ENCODE data around the gene UBAP1.
"Not testable (repeated sequence)": the region's sequence is repeated elsewhere in the genome, so short reads cannot be mapped to it uniquely, and the experiment has no call there.

Gene UBAP1

DNA sequence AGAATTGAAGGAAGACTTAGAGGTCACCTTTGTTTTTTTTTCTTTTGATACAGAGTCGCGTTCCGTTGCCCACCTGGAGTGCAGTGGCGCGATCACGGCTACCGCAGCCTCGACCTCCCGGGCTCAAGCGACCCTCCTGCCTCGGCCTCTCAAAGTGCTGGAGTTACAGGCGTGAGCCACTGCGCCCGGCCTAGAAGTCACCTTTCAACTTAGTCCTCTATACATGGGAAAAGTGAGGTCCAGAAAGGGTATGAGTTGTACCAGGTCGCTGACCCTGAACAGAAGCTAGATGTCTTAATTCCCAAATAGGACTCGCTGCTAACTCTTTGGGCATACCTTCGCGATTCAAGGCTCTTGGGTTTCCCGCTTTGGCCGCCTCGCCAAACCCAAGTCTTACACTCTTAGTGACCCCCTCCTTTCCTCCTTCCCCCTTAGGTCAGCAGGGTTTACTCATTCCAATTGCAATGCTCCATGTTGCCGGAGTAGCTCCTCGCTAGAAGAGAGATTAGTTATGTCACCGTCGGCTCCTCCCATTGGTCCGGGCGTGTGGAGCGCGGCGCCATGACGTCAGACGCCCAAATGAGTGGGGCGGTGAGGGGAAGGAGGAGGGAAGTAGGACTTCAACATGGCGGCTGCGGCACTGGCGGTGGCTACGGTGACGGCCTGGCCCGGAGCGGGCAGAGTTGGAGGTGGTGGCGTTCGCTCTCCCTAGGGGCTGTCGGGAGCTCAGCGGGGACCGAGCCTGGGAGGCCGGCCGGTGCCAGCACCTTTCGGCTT is at the start of gene UBAP1:
TSS of gene UBAP1 (plus strand) at position 608 of the 777 bp plus-strand sequence. CDS start 41,872 bp downstream, outside the sequence.
- DNase-seq = peak; percentile 98

DNA sequence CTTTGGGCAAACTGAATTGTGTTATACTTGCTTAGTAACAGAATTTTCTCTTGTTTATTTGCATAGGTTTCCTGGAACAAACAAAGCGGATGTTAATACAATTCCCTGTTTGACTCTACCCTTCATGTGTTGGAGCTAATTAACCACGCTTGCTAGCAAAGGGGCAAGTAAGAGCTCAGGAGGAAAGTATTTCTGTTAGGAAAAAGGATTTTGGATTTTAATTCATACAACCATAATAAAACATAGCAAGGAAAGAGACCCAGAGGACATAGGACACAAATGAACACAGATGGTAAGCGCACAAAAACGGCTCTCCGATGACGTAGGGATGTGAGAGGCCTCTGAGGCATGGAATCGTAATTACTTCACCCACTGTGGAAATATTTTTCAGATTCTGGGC is 47.3 kb upstream of the UBAP1 start:
- no peak for DNase-seq

DNA sequence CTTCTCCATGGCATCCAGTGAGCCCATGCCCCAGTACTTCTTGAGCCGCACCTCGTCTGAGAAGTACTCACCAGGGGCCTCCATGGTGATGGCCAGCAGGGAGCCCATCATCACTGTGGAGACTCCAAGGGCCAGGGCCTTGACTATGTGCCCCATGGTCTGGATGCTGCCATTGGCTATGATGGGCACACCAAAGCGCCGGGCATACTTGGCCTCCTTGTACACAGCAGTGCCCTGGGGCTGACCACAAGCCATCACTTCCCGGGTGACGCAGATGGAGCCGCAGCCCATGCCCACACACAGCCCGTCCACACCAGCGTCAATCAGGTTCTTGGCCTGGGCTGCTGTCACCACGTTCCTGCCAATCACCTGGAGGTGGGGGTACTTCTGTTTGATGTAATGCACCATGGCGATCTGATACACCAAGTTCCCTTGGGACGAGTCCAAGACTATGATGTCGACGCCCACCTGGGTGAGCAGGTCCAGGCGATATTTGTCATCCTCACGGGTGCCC is 45.4 kb upstream of the UBAP1 start:
- no peak for DNase-seq

DNA sequence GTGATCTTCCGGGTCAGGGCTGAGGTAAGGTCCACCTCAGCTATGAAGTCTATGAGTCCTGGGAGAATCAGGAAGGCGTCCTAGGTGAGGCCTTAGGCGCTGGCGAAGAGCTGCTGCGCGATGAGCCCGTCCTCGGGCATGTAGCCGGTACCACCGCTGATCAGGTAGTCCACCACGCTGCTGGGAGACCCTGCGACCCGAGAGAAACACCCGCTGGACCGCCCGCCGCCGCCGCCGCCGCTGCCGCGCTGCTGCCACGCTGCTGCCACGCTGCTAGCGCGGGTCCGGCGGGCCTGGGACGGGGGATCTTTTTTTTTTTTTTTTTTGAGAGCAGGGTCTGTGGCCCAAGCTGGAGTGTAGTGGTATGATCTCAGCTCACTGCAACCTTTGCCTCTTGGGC is 44.3 kb upstream of the UBAP1 start:
- no peak for DNase-seq

DNA sequence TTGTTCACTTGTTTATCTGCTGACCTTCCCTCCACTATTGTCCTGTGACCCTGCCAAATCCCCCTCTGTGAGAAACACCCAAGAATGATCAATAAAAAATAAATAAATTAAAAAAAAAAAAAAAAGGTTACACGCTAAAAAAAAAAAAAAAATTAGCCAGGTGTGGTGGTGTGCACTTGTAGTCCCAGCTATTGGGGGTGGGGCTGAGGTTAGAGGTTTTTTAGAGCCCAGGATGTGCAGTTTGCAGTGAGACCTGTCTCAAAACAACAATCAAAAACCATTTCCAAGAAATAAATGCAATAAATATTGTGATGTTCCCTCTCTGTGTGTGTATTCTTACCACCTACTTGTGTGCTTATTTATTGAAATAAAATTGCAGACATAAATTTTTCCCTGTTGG is 40.2 kb upstream of the UBAP1 start:
- DNase-seq = not testable (repeated sequence)

DNA sequence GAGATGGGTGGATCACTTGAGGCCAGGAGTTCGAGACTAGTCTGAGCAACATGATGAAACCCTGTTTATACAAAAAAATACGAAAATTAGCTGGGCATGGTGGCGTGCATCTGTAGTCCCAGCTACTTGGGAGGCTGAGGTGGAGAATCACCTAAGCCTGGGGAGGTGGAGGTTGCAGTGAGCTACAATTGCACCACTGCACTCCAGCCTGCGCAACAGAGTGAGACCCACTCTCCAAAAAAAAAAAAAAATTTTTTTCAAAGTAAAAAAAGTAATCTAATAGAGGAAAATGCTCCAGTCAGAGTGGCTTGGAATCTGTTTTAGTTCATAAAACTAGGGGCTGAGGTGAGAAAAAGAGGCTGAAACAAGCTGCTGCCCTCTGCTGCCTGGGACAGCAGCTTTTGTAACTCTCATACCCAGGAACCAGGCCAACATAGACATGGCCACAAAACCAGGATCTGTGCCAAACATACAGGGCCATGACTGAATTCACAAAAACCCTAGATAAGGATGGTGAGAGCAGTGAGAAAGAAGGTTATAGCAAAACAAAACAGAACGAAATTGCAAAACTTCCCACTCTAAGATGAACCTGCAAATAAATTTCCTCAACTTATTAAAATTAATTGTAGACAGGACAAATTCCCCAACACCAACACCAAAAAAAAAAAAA is 39.2 kb upstream of the UBAP1 start:
- peak; percentile 96 for DNase-seq

DNA sequence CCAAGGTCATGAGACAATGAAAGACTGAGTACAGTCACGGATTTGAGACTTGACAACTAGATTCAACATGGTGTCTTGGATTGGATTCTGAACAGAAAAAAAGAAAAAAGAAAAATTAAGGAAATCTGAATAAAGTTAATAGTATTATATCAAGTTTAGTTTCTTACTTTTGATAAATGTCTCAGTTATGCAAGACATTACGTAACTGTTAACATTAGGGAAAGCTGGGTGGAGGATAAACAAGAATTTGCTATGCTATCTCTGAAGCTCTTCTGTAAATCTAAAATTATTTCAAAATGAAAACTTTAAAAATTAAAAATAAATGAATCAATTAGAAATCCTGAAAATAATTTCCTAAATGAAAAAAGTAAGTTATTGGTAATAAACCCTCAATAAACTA is 38.0 kb upstream of the UBAP1 start:
- DNase-seq = no peak

DNA sequence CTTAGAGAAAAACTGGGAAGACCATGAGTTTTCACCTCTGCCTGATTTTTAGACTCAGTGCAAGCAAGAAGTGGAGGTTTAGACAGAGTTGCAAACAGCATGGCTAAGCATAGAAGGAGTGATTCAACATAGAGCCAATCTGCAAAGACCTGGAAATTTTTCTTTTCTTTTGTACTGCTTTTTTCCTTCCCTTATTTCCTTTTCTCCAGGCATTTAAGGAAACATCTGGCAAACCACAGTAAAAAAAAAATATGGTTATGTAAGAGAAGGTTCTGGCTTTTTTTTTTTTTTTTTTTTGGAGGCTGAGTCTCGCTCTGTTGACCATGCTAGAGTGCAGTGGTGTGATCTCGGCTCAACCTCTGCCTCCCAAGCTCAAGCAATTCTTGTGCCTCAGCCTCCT is 35.7 kb upstream of the UBAP1 start:
- no peak for DNase-seq

DNA sequence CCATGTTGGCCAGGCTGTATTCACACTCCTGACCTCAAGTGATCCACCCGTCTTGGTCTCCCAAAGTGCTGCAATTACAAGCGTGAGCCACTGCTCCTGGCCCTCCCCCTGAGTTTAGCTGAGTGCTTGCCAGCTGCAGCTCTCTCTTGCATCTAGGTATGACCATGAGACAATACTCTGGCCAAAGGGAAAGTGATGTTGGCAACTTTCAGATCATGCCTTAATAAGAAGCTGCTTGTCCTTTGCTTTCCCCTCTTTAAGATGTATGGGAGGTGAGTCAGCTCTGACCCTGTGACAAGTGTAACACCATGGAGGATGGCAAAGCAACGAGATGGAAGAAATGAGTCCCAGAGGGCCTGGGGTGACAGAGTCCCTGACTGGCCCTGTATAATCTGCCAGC is 33.7 kb upstream of the UBAP1 start:
- DNase-seq = no peak

DNA sequence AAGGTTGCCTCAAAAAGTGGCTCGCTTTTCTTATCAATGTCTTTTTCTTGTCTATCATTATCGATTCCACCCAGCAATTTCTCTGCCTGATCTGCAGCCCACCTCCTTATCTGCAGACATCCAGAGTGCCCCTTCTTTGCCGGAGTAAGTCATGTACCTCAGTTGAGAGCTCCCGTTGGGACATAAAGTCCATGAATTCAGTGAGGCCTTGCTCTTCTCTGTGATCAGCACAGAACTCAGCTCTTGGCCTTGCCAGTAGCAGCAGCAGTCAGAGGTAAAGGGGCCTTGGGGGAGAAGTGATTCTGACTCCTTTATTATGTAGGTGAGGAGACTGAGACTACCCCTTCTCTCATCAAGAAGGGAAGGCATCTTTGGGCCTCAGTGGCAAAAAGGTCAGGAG is 27.4 kb upstream of the UBAP1 start:
- DNase-seq = peak; percentile 77

DNA sequence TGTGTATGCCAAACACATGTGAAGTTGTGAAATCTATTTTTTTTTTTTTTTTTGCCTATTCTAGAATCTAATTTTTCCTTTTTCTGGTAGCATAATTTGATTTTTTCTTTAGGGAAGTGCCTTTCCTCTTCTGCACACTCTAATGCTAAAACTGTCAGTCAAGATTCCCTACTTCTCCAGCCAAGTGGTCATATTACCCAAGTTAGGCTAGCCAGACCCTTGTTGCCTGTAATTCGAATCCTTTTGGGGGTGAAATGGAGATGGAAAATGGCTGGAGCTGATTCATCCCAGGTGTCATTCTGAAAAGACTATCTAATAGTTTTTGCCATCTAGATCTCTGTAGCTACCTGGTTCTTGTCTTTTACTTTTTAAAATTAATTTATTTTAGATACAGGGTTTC is 24.8 kb upstream of the UBAP1 start:
- DNase-seq = no peak

DNA sequence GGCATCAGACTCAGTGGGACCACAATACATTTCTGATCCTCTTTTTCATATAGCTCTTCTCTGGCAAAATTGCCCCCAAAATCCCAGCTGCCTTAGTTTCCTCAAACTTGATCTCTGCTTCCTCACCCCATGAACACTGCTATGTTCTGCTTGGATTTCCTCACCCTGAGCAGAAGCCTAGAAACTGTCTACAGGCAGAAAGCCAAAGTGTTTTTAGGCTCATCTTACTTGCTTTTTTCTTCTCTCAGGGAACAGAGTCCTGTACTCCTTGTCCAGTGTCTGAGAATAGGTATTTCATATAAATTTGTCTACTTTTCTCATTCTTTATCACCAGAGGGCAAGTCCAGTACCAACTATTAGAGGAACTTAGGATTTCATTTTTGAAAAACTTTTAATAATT is 21.5 kb upstream of the UBAP1 start:
- no peak for DNase-seq

DNA sequence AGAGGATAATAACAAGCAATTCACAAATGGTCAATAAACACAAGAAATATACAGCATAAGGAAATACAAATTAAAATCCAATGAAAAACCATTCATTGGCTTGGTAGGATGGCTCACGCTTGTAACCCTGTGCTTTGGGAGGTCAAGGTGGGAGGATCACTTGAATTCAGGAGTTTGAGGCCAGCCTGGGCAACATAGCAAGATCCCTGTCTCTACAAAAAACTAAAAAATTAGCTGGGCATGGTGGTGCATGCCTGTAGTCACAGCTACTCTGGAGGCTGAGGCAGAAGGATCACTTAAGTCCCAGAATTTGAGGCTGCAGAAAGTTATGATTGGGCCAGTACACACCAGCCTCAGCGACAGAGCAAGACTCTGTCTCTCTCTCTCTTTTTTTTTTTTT is 20.9 kb upstream of the UBAP1 start:
- no peak for DNase-seq

DNA sequence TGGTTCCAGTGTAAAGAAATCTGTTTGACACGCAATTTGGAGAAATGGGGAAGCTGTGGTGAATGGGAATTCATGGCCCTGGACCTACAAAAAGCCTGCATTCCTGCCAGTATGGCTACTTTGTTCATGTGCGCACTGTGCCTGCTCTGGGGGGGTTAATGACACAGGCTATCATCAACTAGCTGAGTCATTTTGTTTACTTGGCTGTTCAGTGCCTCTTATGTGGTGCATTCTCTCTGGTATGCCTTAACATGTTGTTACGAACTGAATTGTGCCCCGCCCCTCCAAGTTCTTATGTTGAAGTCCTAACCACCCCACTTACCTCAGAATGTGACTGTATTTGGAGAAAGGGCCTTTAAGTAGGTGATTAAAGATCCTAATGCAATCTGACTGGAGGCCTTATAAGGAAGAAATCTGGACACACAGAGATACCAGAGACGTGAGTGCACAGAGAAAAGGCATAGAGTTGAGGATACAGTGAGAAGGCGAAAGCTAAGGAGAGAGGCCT is 20.4 kb upstream of the UBAP1 start:
- DNase-seq = peak; percentile 65

DNA sequence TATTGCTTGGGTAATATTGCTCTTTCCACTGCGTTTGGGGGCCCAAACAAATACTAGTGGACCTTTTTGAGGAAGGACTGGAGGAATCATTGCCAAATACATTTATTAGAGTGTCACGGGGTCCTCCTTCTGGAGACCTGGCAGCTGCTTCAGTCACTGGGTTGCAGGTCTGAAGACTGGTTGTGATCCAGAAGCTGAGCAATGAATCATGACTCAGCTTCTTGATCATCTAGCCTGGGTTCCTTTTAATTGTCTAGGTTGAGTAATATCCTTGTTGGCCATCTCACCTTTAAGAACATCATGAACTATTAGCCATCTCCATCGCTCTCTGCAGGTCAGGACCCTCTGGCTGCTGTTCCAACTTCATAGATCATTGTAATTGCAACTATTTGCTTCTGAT is 15.4 kb upstream of the UBAP1 start:
- no peak for DNase-seq

DNA sequence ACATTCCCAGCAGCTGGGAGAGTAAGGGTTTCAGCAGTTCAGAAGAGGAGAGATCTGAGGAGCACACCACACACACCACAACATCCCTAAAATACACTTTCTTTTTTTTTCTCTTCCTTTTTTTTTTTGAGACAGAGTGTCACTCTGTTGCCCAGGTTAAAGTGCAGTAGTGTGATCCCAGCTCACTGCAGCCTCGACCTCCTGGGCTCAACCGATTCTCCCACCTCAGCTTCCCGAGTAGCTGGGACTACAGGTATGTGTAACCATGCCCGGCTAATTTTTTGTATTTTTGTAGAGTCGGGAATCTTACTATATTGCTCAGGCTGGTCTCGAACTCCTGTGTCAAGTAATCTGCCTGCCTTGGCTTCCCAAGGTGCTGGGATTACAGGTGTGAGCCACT is 9.7 kb upstream of the UBAP1 start:
- DNase-seq = no peak

DNA sequence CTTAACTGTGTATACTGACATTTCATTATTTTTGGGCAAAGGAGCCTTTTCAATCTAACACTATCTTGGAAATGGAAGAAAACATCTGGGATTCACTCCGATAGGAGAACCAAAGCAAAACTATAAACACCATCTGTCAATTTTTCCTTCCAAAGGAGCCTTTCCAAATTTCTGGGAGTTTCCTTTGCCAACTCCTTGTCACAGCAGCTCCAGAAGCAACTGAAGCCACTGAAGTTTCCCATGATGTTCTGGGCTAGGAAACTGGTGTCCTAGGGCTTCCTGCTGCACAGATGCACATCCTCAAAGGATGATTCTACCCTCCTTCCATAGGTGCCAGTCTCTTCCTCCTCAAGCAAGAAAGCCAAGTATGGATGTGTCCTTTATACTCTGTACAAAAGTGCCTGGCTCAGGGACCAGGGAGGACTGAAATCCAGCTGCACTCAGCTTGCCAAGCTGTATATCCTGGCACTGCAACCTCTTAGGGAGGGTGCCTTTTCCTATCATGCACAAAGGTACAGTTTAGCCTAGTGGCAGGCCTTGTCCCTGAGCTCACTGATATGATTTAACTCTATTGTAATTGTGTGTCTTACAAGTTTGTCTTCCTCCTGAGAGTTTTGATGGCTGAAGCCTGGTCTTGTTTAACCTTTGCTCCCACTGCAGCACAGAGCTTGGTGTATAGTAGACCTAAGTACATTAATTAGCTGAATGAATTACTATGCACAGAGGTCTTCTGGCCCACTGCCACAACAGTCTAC is 8.4 kb upstream of the UBAP1 start:
- peak; percentile 35 for DNase-seq

DNA sequence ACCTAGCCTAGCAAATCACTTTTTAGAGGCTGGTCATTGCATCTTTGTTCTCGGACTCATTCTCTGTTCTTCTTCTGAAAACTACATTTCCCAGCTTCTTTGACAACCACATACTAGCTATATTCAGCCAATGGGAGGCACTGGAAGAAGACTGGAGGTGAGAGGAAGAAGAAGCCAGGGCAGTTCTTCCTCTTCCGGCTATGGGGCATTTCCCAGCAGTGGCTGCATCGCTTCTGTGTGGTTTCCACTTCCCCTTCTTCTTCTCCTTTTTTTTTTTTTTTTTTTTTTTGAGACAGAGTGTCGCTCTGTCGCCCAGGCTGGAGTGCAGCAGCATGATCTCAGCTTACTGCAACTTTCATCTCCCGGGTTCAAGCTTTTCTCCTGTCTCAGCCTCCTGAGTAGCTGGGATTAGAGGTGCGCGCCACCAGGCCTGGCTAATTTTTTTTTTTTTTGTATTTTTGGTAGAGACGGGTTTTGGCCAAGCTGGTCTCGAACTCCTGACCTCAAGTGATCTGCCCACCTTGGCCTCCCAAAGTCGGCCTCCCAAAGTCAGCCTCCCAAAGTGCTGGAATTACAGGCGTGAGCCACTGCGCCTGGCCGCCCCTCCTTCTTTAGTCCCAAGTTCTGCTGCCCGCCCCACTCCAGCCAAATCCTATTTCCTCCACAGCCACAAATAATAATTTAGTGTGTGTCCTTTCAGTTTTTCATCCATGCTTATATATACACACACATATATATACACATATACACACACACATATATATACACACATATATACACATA is 6.9 kb upstream of the UBAP1 start:
- DNase-seq = peak; percentile 53

DNA sequence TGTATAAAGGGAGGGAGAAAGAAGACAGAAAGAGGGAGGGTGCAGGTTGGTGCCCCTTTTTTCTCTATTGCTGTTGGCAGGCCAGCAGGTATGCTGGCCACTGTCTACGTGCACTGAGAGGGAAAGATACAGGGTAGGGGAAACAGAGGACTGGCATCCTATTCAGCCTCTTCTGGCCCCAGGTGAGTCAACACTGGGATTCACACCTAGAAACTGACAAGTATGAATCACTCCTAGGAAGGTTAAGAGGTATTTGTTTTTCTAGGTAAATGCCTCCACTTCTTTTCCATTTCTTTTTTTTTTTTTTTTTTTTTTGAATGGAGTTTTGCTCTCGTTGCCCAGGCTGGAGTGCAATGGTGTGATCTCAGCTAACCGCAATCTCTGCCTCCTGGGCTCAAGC is 2.8 kb upstream of the UBAP1 start:
- DNase-seq = no peak

DNA sequence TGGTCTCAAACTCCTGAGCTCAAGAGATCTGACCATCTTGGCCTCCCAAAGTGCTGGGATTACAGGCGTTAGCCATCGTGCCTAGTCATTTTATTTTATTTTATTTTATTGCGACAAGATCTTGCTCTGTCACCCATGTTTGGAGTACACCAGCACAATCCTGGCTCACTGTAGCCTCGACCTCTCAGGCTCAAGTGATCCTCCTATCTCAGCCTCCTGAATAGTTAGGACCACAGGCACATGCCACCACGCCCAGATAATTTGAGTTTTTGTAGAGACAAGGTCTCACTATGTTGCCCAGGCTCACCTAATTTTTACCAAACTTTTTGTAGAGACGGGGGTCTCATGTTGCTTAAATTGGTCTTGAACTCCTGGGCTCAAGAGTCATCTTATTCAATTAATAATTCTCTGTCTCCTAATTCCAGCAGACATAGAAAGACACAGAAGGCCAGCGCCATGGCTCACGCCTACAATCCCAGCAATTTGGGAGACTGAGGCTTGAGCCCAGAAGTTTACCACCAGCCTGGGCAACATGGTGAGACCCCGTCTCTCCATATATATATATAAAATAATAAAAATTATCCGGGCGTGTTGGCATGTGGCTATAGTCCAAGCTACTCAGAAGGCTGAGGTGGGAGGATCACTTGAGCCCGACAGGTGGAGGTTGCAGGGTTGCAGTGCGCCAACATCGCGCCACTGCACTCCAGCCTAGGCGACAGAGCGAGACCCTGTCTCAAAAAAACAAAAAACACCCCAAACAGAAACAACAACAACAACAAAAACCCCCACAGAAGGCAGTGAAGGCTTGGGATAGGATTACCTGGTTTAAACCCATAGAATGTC is 1.0 kb upstream of the UBAP1 start:
- DNase-seq = no peak

All from hematopoietic multipotent progenitor cell treated with erythropoietin and hydrocortisone succinate and interleukin-3 and kit ligand, for 8 days (in vitro differentiated cells).